ENCODE data around the gene TFG. TPM values are rescaled to one million over a fixed set of nuclear protein-coding genes. Genes with fewer than 3 reads are reported as not detected.

TFG gene
- total RNA-seq, 1 donor from 2014 or later, result 71.9 TPM

DNA sequence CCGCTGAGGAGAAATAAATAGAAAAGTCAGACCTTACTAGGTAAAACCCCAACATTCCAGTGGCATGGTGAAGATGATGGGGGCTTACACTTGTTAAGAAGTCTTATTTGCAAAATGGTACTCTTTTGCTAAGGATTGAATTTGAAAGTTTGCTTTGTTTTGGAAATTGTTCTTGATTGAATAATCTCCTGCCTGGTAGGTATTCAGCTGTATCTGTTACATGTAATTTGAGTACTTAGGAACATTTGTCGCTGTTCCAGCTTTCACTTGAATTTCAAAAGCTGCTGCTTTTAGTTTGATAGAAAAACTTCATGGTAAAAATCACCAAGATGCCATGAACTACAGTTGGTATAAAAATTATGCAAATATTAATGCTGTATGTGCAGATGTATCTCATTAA lies 44.6 kb downstream of the TFG start:
- intact Hi-C loops (cut with micrococcal nuclease), result no loop called here

DNA sequence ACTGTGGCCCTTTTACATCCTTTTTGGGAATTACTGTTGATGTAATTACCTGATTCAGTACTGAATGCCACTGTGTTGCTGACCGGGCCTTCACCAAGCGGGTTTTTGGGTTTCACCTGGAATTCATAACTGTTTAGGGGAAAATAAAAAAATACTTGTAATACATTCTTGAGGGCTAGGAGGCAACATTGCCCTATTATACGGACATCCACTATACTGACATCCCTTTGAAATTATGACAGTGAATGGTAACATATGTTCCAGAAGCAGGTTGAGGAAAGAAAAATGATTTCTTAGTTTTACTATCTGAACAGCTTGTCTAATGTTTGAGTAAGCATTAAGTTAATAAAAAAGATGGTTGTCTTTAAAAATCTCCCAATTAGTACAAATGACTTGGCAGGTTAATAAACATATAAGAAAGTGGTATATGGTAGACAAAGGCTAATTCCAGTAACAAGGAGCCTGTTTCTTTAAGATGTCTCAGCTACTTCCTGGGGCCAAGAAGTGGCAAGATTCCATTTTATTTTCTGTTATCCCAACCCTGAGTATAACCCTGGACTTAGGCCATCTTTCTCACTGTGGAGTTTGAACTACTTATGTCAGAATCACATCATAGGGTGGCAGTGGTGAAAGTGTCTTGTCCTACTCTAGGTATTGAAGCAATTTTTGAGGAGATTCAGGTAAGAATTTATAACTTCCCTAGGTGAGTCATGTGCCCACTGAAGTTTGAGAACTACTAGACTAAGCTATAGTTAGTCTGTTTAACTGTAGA lies 45.5 kb downstream of the TFG start:
- intact Hi-C loops (cut with micrococcal nuclease), result no loop called here

DNA sequence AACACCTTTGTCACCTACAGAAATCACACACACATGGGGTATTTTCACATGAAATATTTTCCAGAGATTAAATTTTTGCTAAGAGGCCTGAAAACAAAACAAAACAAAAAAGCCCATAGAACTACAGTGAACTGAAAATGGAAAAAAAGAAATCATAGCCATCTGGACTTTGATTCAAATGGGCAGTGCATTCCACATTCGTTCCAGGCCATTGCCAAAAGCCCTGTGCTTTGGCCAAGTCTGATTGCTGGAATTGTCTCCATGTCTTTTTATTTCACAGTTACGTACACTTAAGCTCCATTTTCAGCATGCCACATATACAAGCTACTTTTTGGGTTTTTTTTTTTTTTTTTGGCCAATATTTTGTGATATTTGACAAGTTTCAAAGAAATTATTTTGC lies 47.1 kb downstream of the TFG start:
- intact Hi-C loops (cut with micrococcal nuclease), result no loop called here

GRCh38 chr3:100759159-100759558 lies 49.9 kb downstream of the TFG start:
- intact Hi-C loops (cut with micrococcal nuclease), result no loop called here

DNA sequence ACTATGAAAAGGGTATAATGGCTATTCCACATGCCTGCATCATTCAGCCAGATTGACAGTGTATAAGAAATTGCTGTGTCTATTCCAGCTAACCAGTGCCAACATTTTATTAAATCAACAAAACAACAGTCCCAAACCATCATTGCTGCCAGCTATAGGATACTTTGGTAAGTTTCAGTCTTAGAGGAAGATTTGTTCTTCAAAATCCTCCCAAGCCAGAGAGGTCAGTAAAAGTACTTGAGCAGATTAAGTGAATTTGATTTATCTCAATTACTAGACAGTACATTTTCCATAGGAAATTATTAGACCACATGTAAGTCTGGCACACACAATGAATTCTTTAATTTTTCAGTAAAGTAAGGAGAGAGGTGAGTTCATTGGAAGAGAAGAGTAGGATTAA lies 50.7 kb downstream of the TFG start:
- intact Hi-C loops (cut with micrococcal nuclease), result no loop called here

- intact Hi-C loops (cut with micrococcal nuclease), result no loop called here
Measured at GRCh38 chr3:100760377-100760776, 51.1 kb downstream of the TFG start.

GRCh38 chr3:100761211-100761942 lies 52.1 kb downstream of the TFG start:
- intact Hi-C loops (cut with micrococcal nuclease), result no loop called here

- intact Hi-C loops (cut with micrococcal nuclease), result no loop called here
Measured at GRCh38 chr3:100761951-100762350, 52.7 kb downstream of the TFG start.

DNA sequence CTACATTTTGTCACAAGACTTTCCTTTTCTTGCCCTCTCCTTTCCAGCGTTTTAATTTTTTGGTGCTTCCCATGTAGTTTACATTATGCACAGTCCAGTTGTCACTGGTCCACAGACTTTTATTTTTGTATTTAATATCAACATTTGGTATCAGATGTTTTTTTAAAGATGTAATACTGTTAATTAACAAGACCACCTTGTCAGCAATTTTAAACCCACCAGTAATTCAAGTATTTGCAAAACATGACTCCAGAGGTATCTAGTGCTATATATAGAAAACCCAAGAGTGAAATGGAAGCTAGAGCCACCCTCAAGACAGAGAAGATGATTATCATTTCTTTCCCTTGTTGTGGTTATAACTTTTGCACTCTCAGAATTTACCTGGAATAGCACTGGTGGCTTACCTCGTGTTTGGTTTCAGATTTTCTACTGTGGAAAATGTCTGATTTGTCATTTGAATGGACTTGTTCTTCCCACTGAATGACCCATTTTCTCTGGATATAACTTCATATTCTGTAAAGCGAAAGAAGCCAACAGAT lies 56.2 kb downstream of the TFG start:
- intact Hi-C loops (cut with micrococcal nuclease), result no loop called here

GRCh38 chr3:100766069-100766468 lies 56.8 kb downstream of the TFG start:
- intact Hi-C loops (cut with micrococcal nuclease), result no loop called here

GRCh38 chr3:100769693-100770092 lies 60.4 kb downstream of the TFG start:
- intact Hi-C loops (cut with micrococcal nuclease), result no loop called here

- intact Hi-C loops (cut with micrococcal nuclease), result no loop called here
Measured at GRCh38 chr3:100775226-100775625, 65.9 kb downstream of the TFG start.

DNA sequence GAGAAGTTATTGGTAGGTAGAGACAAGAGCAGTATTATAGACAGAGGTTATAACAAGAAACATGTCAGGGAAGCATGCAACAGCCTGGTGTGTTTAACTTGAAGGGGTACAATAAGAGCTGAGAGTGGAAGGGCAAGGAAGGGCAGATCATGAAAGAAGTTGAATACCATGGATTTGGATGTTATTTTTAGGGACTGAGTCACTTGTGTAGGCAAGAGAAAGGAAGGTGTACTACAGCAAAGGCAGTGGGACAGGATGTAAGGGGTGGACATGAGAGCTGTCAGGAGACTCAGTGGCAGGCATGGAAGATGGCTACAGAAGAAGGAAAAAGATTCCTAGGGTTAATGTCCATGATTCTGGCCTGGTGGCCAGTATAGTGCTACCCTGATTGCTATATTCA lies 66.4 kb downstream of the TFG start:
- intact Hi-C loops (cut with micrococcal nuclease), result no loop called here

DNA sequence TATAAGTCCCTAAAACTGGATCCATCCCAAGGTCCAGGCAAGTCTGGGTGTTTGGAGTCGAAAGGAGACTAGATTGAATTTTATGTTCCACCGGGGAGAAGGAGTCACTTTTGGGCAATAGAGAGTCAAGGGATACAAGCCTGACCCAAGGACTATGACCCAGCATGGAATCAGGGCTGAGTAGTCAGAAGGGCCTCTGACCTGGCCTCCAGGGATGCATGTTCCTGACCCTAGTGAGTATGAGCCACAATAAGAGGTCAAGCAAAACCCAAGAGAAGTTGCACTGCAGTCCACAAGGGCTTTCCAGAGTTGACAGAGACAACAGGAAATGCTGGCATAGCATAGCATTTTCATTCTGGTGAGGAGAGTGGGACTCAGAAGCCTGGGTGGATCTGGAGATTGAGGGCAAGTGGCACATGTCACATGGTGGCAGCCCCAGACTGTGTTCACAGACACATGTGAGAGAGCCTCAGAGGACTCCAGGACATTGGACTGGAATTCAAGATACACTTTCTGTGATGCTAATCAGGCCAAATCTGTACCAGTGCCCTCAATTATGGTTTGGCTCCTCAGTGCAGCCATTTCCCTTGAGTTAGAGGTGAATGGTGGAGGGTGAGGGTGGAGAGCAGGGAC lies 66.9 kb downstream of the TFG start:
- intact Hi-C loops (cut with micrococcal nuclease), result no loop called here

DNA sequence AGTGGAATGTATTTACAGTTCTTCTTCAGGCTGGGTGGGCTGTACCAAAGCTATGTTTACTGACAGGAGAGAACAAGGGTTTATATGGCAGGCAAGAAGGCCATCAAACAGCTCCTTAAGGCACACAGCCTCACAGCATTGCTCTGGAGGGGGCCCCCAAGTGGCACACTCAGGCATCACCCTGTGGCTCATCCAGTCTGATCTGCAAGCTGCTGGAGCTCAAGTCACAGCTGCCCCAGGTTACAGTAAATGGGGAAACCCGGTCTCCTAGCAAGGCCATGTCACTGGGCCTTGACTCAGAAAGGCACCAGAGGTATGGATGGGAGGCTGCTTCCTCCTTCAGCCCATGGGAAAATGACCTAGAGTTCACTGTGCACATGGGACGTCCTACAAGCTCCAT lies 67.5 kb downstream of the TFG start:
- intact Hi-C loops (cut with micrococcal nuclease), result no loop called here

- intact Hi-C loops (cut with micrococcal nuclease), result no loop called here
Measured at GRCh38 chr3:100777271-100777670, 68.0 kb downstream of the TFG start.

- intact Hi-C loops (cut with micrococcal nuclease), result no loop called here
Measured at GRCh38 chr3:100779480-100779879, 70.2 kb downstream of the TFG start.

DNA sequence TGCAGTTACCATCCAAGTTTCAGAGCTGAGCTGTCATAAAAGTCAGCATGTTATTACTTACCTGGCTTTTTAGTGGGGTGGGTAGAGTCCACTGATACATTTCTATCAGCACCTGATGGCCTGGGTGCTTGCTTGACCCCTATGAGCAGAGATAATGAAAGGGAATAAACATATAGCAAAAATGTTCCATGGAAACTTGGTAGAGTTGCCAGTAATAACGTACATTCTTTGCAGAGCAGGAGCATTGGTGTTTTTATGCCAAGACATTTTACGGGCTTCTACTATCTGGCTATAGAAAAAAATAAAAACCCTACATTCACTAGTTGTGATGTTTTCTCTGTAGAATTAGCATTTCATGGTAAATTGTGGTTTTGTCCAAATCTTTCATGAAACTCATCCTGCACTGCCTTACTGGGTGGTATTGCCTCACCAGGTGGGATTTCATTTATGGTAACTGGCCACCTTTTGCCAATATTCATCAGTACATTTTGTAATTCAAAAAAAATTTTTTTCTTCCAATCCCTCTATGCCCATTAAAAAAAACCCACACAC lies 70.9 kb downstream of the TFG start:
- intact Hi-C loops (cut with micrococcal nuclease), result no loop called here

DNA sequence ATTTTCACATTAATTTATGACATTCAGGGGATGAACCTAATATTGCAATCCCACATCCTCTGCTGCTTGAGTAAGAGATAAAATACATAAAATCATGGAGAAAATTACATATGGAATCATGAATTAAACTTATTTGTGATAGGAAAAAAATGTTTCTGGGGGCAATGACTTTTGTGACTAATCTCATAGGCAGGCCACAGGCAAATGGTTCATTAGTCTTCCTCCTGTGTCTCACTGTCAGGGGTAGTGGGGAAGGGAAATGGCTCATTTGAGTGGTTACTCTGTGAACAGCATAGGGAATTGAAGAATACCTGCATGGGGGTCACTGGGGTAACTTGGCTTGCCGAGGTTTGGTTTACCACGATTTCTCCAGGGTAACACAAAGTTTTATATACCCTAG lies 72.0 kb downstream of the TFG start:
- intact Hi-C loops (cut with micrococcal nuclease), result no loop called here

GRCh38 chr3:100782348-100782747 lies 73.1 kb downstream of the TFG start:
- intact Hi-C loops (cut with micrococcal nuclease), result no loop called here

DNA sequence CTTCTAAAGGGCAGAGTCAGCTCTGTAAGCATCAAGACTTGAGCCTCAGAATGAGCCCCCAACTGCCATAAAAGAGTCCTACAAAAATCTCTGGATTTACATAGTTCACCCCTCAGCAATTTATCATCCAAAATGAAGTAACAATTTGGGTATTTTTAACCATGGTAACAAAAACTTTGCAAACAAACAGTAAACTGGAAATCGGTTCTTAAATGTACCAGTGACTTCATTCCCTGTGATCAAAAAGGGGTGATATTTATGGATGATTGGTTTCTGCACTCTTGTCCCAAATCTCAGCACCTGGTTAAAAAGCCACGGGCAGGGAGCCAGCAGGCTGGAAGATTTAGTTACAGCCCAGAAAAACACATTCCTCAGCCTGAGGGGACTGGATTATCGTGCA lies 73.6 kb downstream of the TFG start:
- intact Hi-C loops (cut with micrococcal nuclease), result no loop called here

- intact Hi-C loops (cut with micrococcal nuclease), result no loop called here
Measured at GRCh38 chr3:100783619-100784018, 74.3 kb downstream of the TFG start.

Data from T-helper 1 cell treated with Interleukin-12 subunit alpha and Interleukin-12 subunit beta and Interleukin-4 antibody, amounts not matched to agents 30 ng/mL and 1 ng/mL, for 36 hours (primary cell).